Ramos (cell line): Measurements from ENCODE around the gene PNPLA5.
"Not testable (repeated sequence)": the region's sequence is repeated elsewhere in the genome, so short reads cannot be mapped to it uniquely, and the experiment has no call there.

Experiments used
- in situ Hi-C: fragments of 300-500 bp; cut with MboI; formaldehyde crosslinking; loops from one replicate; pipeline ENCODE4 v1.14.3; 2022; ENCODE audit warnings: low sequenced_read_pairs; ENCODE audit not compliant: unreplicated experiment

PNPLA5 gene

GRCh38 chr22:43904412-43904811 is 12.6 kb upstream of the PNPLA5 start:
- in situ Hi-C loops: not testable (repeated sequence)

- in situ Hi-C loops: not testable (repeated sequence)
These were observed 11.2 kb upstream of the PNPLA5 start for GRCh38 chr22:43903033-43903432.

GRCh38 chr22:43901976-43902643 is 10.3 kb upstream of the PNPLA5 start:
- in situ Hi-C loops: no loop called here

GRCh38 chr22:43900206-43900605 is 8.4 kb upstream of the PNPLA5 start:
- in situ Hi-C loops: no loop called here

- in situ Hi-C loops: no loop called here
These were observed 6.0 kb upstream of the PNPLA5 start for GRCh38 chr22:43897751-43898261.

- in situ Hi-C loops: no loop called here
These were observed 4.3 kb upstream of the PNPLA5 start for GRCh38 chr22:43895986-43896645.

- in situ Hi-C loops: no loop called here
These were observed 2.3 kb upstream of the PNPLA5 start for GRCh38 chr22:43894122-43894521.

GRCh38 chr22:43893266-43893665 is 1.5 kb upstream of the PNPLA5 start:
- in situ Hi-C loops: no loop called here

GRCh38 chr22:43892183-43892894 is 526 bp upstream of the PNPLA5 start:
- in situ Hi-C loops: no loop called here

- in situ Hi-C loops: no loop called here
These were observed 897 bp downstream of the PNPLA5 start for GRCh38 chr22:43890901-43891331.

GRCh38 chr22:43889860-43890253 is 2.0 kb downstream of the PNPLA5 start:
- in situ Hi-C loops: no loop called here

GRCh38 chr22:43889201-43889859 is 2.5 kb downstream of the PNPLA5 start:
- in situ Hi-C loops: no loop called here

- in situ Hi-C loops: no loop called here
These were observed 3.1 kb downstream of the PNPLA5 start for GRCh38 chr22:43888740-43889139.

GRCh38 chr22:43887391-43887790 is 4.4 kb downstream of the PNPLA5 start:
- in situ Hi-C loops: no loop called here

GRCh38 chr22:43886231-43886630 is 5.6 kb downstream of the PNPLA5 start:
- in situ Hi-C loops: no loop called here

- in situ Hi-C loops: no loop called here
These were observed 6.0 kb downstream of the PNPLA5 start for GRCh38 chr22:43885786-43886185.

- in situ Hi-C loops: no loop called here
These were observed 6.5 kb downstream of the PNPLA5 start for GRCh38 chr22:43885319-43885671.

- in situ Hi-C loops: no loop called here
These were observed 7.1 kb downstream of the PNPLA5 start for GRCh38 chr22:43884600-43885318.

- in situ Hi-C loops: no loop called here
These were observed 7.9 kb downstream of the PNPLA5 start for GRCh38 chr22:43883719-43884415.
